GM21786 (cell line): ENCODE measurements around the gene TTC21A.
A peak's percentile ranks its signal among the peaks of the same experiment; 100 is the strongest.
"Not testable (repeated sequence)": the region's sequence is repeated elsewhere in the genome, so short reads cannot be mapped to it uniquely, and the experiment has no call there.

ENCODE experiments used
- ATAC-seq: cut with Tn5 transposase; IDR thresholded peaks from one replicate; pipeline ENCODE4 v1.9.1; 2021; ENCODE audit not compliant: unreplicated experiment

TTC21A gene, protein sequence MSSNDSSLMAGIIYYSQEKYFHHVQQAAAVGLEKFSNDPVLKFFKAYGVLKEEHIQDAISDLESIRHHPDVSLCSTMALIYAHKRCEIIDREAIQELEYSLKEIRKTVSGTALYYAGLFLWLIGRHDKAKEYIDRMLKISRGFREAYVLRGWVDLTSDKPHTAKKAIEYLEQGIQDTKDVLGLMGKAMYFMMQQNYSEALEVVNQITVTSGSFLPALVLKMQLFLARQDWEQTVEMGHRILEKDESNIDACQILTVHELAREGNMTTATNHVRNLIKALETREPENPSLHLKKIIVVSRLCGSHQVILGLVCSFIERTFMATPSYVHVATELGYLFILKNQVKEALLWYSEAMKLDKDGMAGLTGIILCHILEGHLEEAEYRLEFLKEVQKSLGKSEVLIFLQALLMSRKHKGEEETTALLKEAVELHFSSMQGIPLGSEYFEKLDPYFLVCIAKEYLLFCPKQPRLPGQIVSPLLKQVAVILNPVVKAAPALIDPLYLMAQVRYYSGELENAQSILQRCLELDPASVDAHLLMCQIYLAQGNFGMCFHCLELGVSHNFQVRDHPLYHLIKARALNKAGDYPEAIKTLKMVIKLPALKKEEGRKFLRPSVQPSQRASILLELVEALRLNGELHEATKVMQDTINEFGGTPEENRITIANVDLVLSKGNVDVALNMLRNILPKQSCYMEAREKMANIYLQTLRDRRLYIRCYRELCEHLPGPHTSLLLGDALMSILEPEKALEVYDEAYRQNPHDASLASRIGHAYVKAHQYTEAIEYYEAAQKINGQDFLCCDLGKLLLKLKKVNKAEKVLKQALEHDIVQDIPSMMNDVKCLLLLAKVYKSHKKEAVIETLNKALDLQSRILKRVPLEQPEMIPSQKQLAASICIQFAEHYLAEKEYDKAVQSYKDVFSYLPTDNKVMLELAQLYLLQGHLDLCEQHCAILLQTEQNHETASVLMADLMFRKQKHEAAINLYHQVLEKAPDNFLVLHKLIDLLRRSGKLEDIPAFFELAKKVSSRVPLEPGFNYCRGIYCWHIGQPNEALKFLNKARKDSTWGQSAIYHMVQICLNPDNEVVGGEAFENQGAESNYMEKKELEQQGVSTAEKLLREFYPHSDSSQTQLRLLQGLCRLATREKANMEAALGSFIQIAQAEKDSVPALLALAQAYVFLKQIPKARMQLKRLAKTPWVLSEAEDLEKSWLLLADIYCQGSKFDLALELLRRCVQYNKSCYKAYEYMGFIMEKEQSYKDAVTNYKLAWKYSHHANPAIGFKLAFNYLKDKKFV (N-terminal part only)

DNA sequence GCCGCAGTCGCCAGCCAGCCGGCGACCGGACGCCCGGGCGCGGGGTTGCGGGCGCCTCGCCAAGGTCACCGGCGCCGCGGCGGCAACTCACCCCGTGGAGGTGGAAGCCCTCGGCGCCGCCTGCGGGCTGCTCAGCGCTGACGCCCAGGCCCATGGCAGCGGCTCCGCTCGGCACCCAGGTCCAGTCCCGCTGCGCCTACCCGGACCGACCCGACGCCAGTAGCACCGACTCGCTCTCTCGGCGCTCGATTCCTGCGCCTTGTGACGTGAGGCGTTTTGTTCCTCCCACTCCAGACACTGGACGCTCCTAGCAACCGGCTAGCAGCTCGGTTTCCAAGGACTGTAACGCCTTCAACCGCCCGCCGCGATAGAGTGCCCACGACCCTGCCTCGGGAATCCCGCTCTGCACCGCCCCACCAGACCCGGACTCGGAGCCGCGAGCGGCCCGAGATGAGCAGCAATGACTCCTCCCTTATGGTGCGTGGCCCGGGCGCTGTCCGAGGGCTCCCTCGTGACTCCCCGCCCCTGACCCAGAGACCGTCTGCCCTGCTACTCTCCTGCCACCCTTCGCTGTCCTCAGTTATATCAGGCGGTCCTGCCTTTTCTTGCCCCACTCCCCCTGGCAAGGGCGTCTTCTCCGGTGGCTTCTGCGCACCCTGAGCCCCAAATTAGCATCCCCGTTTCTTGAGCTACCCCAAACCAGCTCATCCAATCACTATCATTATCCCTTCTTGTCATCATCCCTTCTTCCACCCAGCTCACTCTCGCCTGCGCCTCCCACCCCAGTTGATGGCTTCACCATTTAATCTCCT lies at the start of gene TTC21A, which contains the start of gene GORASP1:
Gene TTC21A (plus strand): TSS at position 293 of the 812 bp plus-strand sequence. CDS start 158 bp downstream, at position 451.
Gene GORASP1 (minus strand): TSS at position 240 of the 812 bp plus-strand sequence. CDS start 86 bp downstream, at position 154.
- ATAC-seq: peak; percentile 60

DNA sequence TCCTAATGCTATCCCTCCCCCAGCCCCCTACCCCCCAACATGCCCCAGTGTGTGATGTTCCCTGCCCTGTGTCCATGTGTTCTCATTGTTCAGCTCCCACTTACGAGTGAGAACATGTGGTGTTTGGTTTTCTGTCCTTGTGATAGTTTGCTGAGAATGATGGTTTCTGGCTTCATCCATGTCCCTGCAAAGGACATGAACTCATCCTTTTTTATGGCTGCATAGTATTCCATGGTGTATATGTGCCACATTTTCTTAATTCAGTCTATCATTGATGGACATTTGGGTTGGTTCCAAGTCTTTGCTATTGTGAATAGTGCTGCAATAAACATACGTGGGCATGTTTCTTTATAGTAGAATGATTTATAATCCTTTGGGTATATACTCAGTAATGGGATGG lies 46.3 kb upstream of the TTC21A start:
- ATAC-seq: not testable (repeated sequence)

DNA sequence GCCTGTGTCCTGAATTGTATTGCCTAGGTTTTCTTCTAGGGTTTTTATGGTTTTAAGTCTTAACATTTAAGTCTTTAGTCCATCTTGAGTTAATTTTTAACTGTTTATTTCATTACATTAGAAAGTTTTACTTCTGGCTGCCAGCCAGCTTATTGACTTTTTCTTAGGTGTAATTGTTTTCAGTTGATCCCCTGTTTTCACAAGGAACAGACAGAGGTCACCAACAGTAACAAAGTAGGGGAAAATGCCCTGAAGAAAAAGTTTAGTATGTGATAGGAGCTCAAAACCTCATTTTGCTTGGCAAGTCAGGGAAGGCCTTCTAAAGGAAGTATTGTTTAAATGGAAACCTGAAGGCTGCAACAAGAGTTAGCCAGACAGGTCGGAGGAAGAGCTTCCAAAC lies 45.3 kb upstream of the TTC21A start:
- no peak for ATAC-seq

DNA sequence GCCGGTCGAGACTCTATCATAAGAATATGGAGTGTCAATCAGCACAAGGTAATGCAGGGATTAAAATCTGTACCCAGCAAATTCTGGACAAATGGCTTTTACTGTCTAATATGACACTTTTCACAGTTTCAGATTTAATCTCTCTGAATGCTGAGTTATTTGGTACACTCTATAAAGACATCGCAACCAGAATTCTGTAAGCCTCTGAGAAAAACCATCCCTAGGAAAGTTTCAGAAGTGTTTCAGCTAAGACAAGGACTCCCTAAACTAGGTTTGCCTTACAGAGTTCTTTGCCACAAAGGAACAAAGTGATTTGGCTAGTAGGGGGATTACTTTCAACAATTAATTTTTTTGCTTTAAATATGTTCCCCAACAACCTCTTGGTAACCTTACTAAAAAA lies 44.3 kb upstream of the TTC21A start:
- no peak for ATAC-seq

DNA sequence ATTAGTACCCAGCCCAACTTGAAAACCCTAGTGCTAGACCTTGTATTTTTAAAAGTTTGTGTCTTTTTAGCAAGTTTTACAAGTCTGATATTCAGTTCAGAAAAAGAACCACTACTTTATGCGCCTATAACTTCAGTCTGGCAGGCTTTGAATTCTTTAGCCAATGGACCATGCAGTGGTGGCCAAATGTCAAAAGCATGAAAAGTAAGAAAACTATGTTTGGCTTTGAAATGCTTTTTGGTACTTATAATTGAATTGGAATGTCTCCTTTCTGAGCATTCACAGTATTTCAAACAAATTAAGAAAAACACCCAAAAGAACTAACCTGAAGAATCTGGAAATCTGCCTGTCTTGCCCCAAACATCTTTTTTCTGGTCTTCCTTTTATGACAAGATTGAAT lies 42.8 kb upstream of the TTC21A start:
- no peak for ATAC-seq

DNA sequence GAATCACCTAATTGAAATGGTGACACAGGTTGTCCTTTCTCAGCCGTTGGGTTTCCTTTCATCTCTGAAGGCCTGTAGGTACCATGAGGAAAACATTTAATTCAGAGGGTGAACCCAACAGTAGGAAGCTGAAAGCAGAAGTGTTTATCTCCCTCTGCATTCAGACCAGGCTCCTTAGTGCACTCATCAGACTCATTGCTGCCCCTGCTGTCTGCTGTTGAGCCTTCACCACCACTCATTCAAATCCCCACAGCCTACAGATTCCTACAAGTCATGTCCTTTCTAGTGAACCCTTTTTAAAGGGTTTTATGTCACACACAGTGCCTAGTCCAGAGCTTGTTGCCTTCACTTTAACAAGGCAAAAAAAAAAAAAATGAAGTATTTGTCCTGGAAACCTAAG lies 42.3 kb upstream of the TTC21A start:
- ATAC-seq: peak; percentile 99

DNA sequence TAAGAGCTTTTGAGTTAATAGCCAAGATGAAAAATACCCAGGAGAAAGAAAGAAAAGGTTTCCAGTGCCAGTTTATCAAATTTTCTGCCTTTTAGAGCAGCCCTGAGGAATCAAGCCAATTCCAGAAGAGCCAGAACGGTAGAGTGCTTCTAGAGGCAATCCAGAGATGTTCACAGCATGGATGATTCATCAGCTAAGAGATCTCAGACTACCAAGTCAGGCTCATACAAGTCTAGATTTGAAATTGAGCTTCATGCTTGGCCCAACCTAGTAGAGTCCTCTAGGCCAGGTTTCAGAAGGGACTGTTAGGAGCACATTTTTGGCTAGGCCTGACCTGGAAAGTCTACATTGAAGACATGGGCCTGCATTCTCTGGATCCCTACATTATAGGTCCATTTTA lies 40.2 kb upstream of the TTC21A start:
- no peak for ATAC-seq

DNA sequence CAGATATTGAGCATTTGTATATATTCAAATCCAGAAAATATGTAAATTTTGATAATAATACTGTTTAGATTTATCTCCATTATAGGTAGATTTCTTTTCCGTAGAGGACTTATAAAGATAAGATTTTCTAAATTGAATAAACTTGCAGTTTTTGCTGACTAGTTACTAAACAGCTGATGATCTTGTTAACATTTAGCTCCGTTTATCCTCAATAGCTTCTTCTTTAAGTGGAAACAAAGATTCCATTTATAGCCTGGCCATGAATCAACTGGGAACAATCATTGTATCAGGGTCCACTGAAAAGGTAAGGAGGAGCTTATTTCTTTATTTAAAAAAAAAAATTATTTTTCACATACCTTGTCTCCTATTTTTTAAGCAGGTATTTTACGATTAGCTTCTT lies 38.9 kb upstream of the TTC21A start:
- ATAC-seq: no peak

DNA sequence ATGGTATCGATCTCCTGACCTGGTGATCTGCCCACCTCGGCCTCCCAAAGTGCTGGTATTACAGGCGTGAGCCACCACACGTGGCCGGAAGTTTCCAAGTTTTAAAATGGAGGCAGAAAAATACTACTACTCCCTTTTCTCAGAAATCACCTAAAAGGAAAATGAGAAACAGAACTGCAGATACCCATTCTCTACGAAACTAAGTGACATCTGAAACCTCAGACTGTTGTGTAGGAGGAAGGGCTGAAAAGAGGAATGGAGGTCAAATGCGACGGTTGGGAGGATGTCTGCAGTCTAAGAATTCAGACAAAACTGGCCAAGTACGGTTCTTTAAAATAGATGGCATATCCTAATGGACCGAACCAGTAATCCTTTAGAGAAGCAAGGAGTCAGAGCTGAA lies 31.6 kb upstream of the TTC21A start:
- ATAC-seq: no peak

DNA sequence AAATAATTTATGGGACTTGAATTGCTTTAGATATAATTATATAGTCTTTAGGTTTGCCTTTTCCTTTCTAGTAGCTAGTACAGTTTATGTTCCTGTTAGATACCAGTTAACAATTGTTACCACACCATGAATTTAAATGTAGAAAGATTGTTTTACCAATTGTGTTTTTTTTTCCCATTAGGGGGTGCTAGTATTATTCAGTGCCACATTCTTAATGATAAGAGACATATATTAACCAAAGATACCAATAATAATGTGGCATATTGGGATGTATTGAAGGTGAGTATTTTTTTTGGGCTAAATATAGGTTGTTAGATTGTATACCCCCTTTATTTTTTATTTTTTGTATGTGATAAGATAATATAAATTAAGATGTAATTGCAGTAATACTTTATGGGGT lies 27.9 kb upstream of the TTC21A start:
- ATAC-seq: no peak

DNA sequence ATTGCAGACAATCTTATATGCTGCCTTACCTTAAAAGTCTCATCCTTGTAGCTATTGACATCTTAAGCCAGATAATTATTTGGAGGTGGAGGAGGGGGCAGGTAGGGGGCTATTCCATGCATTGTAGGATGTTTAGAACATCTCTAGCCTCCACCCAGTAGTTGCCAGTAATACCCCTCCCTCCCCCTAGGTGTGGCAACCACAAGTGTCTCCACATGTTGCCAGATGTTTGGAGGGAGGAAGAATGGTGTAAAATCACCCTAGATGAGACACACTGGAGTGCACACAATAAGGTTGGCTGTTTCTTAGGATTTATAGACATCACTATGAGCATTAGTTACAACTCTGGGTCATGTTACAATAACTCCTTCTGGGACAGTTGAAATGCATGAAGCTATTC lies 27.5 kb upstream of the TTC21A start:
- no peak for ATAC-seq

DNA sequence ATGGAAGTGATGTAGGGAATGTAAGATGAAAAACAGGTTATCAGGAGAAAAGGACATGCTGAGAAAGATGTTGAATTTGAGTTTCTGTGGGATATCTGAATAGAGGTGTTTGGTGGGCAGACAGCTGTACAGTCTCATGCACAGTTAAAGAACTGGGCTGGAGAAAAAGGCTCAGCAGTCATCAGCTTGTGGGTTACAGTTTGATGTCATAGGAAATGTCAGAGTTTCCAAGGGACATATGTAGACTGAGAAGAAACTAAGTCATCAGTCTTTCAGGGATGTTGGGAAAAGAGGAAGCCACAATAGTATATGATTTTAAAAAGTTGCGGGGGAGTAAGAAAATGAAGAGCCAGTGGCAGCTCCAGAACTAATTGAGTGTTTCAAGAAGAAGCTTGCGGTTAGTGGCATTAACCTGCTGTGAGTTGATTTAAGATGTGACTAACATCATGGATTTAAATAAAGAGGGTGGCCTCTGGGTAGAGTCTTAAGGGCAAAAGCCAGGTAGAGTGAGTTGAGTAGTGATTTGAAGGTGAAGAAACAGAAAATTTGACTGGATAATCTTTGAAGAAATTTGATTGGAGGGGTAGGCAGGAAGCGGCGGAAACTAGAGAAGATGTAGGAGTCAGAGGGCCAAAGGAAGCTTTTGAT lies 24.7 kb upstream of the TTC21A start:
- no peak for ATAC-seq

DNA sequence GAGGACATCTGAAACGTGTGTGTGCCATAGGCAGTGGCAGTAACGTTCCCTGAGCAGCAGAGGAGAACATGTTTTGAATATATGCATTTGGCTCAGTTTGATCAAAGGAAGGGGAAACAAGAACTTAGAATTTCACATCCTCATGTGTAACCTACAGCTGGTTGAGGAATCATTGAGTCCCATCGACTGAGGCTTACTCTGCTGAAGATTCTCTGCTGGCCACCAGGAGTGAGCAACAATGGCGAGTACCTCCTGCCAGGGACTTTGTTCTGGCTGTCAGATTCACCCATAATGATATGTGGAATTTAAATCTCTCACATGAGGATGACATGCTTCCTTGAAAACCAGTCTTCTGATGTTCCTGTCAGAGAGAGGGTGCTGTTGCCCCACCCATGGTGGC lies 21.3 kb upstream of the TTC21A start:
- ATAC-seq: peak; percentile 70

DNA sequence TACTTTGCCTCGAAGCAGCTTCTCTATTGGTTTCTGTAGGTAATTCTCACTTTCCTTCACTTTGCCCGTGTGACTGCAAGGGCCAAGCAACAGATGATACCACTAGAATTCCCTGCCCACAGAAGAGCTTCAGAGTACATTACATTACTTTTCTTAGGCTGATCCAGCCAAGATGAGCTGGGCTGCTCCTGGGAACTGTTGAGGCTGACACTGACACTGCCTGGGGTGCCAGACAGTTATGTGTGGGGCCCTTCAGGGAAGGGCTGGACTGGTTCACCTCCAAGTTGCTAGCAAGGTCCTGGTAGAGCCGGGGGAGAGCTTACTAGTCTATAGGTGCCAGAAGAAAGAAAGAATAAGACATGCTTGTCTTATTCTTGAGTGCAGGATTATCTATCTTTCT lies 19.0 kb upstream of the TTC21A start:
- ATAC-seq: no peak

DNA sequence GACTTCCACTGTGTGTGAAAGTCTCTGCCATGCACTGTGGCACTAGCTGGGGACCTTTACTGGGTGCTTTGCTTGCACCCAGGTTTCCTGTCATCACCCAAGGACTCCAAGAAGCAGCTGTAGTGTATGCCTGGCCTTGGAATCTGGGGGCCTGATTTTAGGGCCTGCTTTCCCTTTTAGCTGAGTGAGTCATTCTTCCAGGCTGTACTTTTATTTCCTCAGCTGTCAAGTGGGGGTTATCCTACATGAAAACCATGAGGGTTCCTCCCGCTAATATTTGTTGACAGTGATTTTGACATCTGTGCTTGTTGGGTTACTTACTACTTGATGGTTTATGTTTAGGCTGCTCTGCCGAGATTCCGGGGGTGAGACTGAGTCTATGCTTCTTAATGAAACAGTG lies 18.6 kb upstream of the TTC21A start:
- ATAC-seq: no peak

DNA sequence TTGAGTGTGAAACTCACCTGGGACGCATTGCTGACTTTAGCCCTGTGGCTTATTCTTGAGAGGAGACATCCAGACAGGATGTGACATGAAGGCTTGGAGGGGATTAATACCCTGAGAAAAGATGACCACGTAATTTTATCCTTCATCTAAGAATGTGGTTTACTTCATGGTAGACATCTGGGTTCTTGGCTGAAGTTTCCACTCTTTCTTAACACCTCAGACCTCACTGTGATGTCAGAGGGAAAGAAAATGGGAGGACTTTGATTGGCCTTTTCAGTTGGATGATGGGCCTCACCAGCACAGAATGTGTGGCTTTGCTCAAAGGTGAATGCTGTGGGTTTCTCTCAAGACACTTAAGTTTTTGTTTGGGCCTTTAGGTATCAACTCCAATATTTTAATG lies 16.6 kb upstream of the TTC21A start:
- no peak for ATAC-seq

DNA sequence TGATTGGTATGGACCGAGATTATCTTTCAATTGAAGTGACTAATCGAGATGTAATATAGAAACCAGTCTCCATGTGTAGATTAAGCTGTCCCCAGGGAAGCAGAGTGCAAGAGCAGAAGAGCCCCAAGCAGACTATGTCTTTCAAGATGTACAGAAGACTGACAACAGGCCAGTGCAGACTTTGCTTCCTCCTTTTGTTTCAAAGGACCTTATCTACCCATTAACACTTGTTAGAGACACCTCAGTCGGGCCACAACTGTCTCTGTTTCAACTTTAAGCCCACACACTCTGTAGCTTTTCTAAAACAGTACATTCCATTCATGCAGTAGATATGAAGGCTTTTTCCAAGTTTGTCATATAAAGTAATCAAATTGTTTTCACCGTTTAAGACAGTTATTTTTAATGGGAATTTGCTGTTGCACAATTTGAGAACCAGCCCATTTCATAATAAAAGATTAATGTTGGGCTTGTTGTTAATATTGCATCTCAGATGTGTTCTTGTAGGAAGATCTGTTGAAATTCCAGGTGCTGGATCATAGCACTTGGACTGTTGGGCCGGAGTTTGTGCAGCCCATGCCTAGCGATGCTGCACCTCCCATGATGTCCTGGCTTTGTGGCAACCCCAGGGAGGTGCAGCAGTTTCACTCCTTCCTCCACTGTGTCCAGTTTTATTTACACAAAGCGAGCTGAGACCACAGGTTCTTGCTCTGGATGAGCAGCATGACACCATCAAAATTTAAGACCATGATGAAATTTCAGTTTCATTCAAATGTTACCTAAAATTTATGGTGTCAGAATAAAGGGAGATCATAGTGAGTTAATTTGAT lies 12.4 kb upstream of the TTC21A start:
- ATAC-seq: no peak

DNA sequence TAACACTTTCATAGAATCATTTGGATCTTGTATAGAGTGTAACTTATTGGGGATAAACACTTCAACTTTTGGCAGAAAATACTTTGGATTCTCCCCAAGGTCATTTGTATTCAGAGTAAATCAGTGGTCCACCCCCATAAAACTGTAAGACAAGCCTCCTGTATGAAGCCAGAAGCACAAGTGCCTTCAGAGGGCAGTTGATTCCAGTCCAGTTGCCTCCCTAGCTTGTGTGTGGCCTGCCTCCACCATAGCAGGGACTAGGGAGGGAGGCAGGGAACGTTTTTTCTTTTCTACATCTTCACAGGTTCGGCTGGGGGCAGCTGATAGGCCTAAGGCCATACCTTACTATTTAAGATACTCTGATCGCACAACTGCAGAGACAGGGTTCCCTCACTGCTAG lies 11.7 kb upstream of the TTC21A start:
- ATAC-seq: no peak

DNA sequence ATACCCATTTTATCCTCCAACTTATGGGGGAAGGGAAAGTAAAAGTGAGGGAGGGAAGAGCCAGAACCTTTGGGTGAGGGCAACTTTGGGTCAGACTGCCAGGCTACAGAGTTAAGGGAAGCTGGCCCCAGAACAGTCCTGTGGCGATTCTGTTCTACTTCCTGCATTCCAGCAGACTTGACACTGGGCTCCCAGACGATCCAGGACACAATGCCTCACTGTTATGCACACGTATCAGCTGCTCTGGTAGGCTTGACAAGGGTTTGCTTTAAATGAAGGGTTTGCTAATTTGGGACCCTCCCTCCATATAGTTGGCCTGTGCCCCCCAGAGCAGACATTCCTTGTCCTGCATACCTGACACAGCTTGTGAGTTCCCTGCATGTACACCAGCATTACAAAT lies 10.7 kb upstream of the TTC21A start:
- ATAC-seq: no peak
